ENCODE data around the gene SUPT4H1. TPM values are rescaled to one million over a fixed set of nuclear protein-coding genes. Genes with fewer than 3 reads are reported as not detected.
A peak's percentile ranks its signal among the peaks of the same experiment; 100 is the strongest.

SUPT4H1 gene
- total RNA-seq, 3 donors from 2014 or later (not counting 1 experiment from before 2014, with no cell fraction given) = 55.9 to 68.3 (median 68.1) TPM

- Mint-ChIP-seq H3K4me3 (peak overlapping the region; percentile 90), H3K27me3 (ENCODE audit: low read depth in 2 of 2) (no peaks in the 10 kb centered on the region), H3K36me3 (peaks cover 7% of the 10 kb centered on the region), H3K4me1 (peaks cover 74 to 92% of the 10 kb centered on the region in 2 donors), H3K9me3 (no peaks in the 10 kb centered on the region), H3K27ac (peak overlapping the region; percentile 87 to 93)
- DNase-seq = no peak
- H3K36me3 ChIP-seq (ENCODE audit: control insufficient read depth, insufficient read depth, low read length) = peaks cover 23% of the 10 kb centered on the region
- TF ChIP-seq CTCF (IDR thresholded peaks at IDR 0.05) = no peak
- peaks cover 64% of the 10 kb centered on the region for H3K4me1 ChIP-seq (ENCODE audit: control insufficient read depth, insufficient read depth, low read length)
- H3K27me3 ChIP-seq (ENCODE audit: control insufficient read depth, insufficient read depth, low read length) = no peaks in the 10 kb centered on the region
- intact Hi-C loops (cut with micrococcal nuclease) = no loop called here
- H3K27ac ChIP-seq (ENCODE audit: low read length) = peak overlapping the region; percentile 99
- H3K9me3 ChIP-seq (ENCODE audit: control insufficient read depth, insufficient read depth, low read length) = no peaks in the 10 kb centered on the region
- peak overlapping the region; percentile 94 for H3K4me3 ChIP-seq (ENCODE audit: low read length)
- 26% methylated on average over 5 of the region's 5 CpGs for WGBS (ENCODE audit: insufficient coverage)
- no peak for ATAC-seq
These were observed 17.7 kb downstream of the SUPT4H1 start for GRCh38 chr17:58334256-58334655.

GRCh38 chr17:58333736-58334207 lies 18.2 kb downstream of the SUPT4H1 start:
- peak overlapping the region; percentile 90 for H3K4me3 Mint-ChIP-seq
- peaks cover 23% of the 10 kb centered on the region for H3K36me3 ChIP-seq (ENCODE audit: control insufficient read depth, insufficient read depth, low read length)
- H3K4me1 ChIP-seq (ENCODE audit: control insufficient read depth, insufficient read depth, low read length) = peaks cover 64% of the 10 kb centered on the region
- ATAC-seq = no peak
- H3K9me3 Mint-ChIP-seq = no peaks in the 10 kb centered on the region
- TF ChIP-seq CTCF (IDR thresholded peaks at IDR 0.05) = no peak
- WGBS (ENCODE audit: insufficient coverage) = under 1% methylated on average over 6 of the region's 6 CpGs
- H3K9me3 ChIP-seq (ENCODE audit: control insufficient read depth, insufficient read depth, low read length) = no peaks in the 10 kb centered on the region
- peak; percentile 25 to 45 for DNase-seq
- peak overlapping the region; percentile 87 to 93 for H3K27ac Mint-ChIP-seq
- peaks cover 7% of the 10 kb centered on the region for H3K36me3 Mint-ChIP-seq
- intact Hi-C loops (cut with micrococcal nuclease) = no loop called here
- peaks cover 75 to 92% of the 10 kb centered on the region in 2 donors for H3K4me1 Mint-ChIP-seq
- peak overlapping the region; percentile 94 for H3K4me3 ChIP-seq (ENCODE audit: low read length)
- H3K27me3 ChIP-seq (ENCODE audit: control insufficient read depth, insufficient read depth, low read length) = no peaks in the 10 kb centered on the region
- no peaks in the 10 kb centered on the region for H3K27me3 Mint-ChIP-seq (ENCODE audit: low read depth in 2 of 2)
- peak overlapping the region; percentile 99 for H3K27ac ChIP-seq (ENCODE audit: low read length)

- peak overlapping the region; percentile 94 for H3K4me3 ChIP-seq (ENCODE audit: low read length)
- Mint-ChIP-seq H3K9me3 (no peaks in the 10 kb centered on the region), H3K4me3 (peak overlapping the region; percentile 90), H3K27ac (peak overlapping the region; percentile 87 to 93), H3K4me1 (peaks cover 74 to 92% of the 10 kb centered on the region in 2 donors), H3K27me3 (ENCODE audit: low read depth in 2 of 2) (no peaks in the 10 kb centered on the region), H3K36me3 (peaks cover 7% of the 10 kb centered on the region)
- no peaks in the 10 kb centered on the region for H3K27me3 ChIP-seq (ENCODE audit: control insufficient read depth, insufficient read depth, low read length)
- ATAC-seq = no peak
- H3K27ac ChIP-seq (ENCODE audit: low read length) = peak overlapping the region; percentile 99
- under 1% methylated on average over 18 of the region's 21 CpGs for WGBS (ENCODE audit: insufficient coverage)
- peaks cover 23% of the 10 kb centered on the region for H3K36me3 ChIP-seq (ENCODE audit: control insufficient read depth, insufficient read depth, low read length)
- H3K4me1 ChIP-seq (ENCODE audit: control insufficient read depth, insufficient read depth, low read length) = peaks cover 64% of the 10 kb centered on the region
- DNase-seq = peak; percentile 33 to 61
- no peak for TF ChIP-seq CTCF (IDR thresholded peaks at IDR 0.05)
- intact Hi-C loops (cut with micrococcal nuclease) = no loop called here
- H3K9me3 ChIP-seq (ENCODE audit: control insufficient read depth, insufficient read depth, low read length) = no peaks in the 10 kb centered on the region
These were observed 18.9 kb downstream of the SUPT4H1 start for GRCh38 chr17:58332778-58333735.
